Effector memory CD4-positive, alpha-beta T cell (primary cell): ENCODE measurements around the gene CCNF.
"Not testable (repeated sequence)": the region's sequence is repeated elsewhere in the genome, so short reads cannot be mapped to it uniquely, and the experiment has no call there.

Source experiments
- DNase-seq, 3 donors: peaks; one replicate each; pipeline ENCODE4 v3.0.0-alpha.2; 2020
- H3K27ac ChIP-seq: 2 replicates; pipeline ENCODE4 v1.7.0; 2013; ENCODE audit warnings: mild to moderate bottlenecking, low read length, moderate library complexity; ENCODE audit not compliant: insufficient read depth, poor library complexity, severe bottlenecking
- H3K27me3 ChIP-seq: replicated peaks from 2 replicates; pipeline ENCODE4 v1.7.0; 2013; ENCODE audit warnings: mild to moderate bottlenecking, low read length; ENCODE audit not compliant: insufficient read depth, control insufficient read depth, poor library complexity, severe bottlenecking
- H3K36me3 ChIP-seq: 2 replicates; pipeline ENCODE4 v1.7.0; 2013; ENCODE audit warnings: mild to moderate bottlenecking, low read length, moderate library complexity; ENCODE audit not compliant: control insufficient read depth, insufficient read depth
- H3K4me1 ChIP-seq: 2 replicates; pipeline ENCODE4 v1.7.0; 2013; ENCODE audit warnings: low read length, mild to moderate bottlenecking; ENCODE audit not compliant: control insufficient read depth, insufficient read depth, poor library complexity, severe bottlenecking
- H3K4me3 ChIP-seq: 2 replicates; pipeline ENCODE4 v1.7.0; 2013; ENCODE audit warnings: low read length, low read depth, mild to moderate bottlenecking; ENCODE audit not compliant: insufficient read depth, poor library complexity, severe bottlenecking
- H3K9me3 ChIP-seq: 2 replicates; pipeline ENCODE4 v1.7.0; 2013; ENCODE audit warnings: mild to moderate bottlenecking, low read length, moderate library complexity; ENCODE audit not compliant: control insufficient read depth

CCNF gene

GRCh38 chr16:2438121-2438520, 8.9 kb downstream of the CCNF start:
- H3K4me1 ChIP-seq, result no peaks in the 10 kb centered on the region
- no peaks in the 10 kb centered on the region for H3K27me3 ChIP-seq
- DNase-seq, result no peak
- H3K36me3 ChIP-seq, result peaks cover 4% of the 10 kb centered on the region
- H3K9me3 ChIP-seq, result no peaks in the 10 kb centered on the region
- H3K4me3 ChIP-seq, result no peak overlapping the region
- H3K27ac ChIP-seq, result no peak overlapping the region

- H3K4me1 ChIP-seq, result no peaks in the 10 kb centered on the region
- H3K27ac ChIP-seq, result no peak overlapping the region
- DNase-seq, result no peak
- H3K27me3 ChIP-seq, result no peaks in the 10 kb centered on the region
- H3K9me3 ChIP-seq, result no peaks in the 10 kb centered on the region
- no peak overlapping the region for H3K4me3 ChIP-seq
- peaks cover 4% of the 10 kb centered on the region for H3K36me3 ChIP-seq
Measured at GRCh38 chr16:2439598-2439997, 10.4 kb downstream of the CCNF start.

- H3K27ac ChIP-seq, H3K36me3 ChIP-seq, H3K4me1 ChIP-seq, H3K27me3 ChIP-seq, H3K9me3 ChIP-seq, DNase-seq, H3K4me3 ChIP-seq: not testable (repeated sequence)
Measured at GRCh38 chr16:2441143-2441804, 12.0 kb downstream of the CCNF start.

GRCh38 chr16:2443555-2443954, 14.3 kb downstream of the CCNF start:
- peaks cover 12% of the 10 kb centered on the region for H3K36me3 ChIP-seq
- H3K9me3 ChIP-seq, result no peaks in the 10 kb centered on the region
- H3K27me3 ChIP-seq, result no peaks in the 10 kb centered on the region
- no peaks in the 10 kb centered on the region for H3K4me1 ChIP-seq
- no peak overlapping the region for H3K4me3 ChIP-seq
- no peak overlapping the region for H3K27ac ChIP-seq
- no peak for DNase-seq

GRCh38 chr16:2447920-2448583, 18.8 kb downstream of the CCNF start:
- no peak overlapping the region for H3K27ac ChIP-seq
- no peak overlapping the region for H3K4me3 ChIP-seq
- peaks cover 12% of the 10 kb centered on the region for H3K36me3 ChIP-seq
- no peaks in the 10 kb centered on the region for H3K9me3 ChIP-seq
- no peaks in the 10 kb centered on the region for H3K27me3 ChIP-seq
- H3K4me1 ChIP-seq, result no peaks in the 10 kb centered on the region
- DNase-seq, result no peak

- H3K4me3 ChIP-seq, result no peak overlapping the region
- no peak for DNase-seq
- H3K27ac ChIP-seq, result no peak overlapping the region
- H3K27me3 ChIP-seq, result no peaks in the 10 kb centered on the region
- no peaks in the 10 kb centered on the region for H3K4me1 ChIP-seq
- no peaks in the 10 kb centered on the region for H3K9me3 ChIP-seq
- peaks cover 12% of the 10 kb centered on the region for H3K36me3 ChIP-seq
Measured at GRCh38 chr16:2449118-2449517, 19.9 kb downstream of the CCNF start.

DNA sequence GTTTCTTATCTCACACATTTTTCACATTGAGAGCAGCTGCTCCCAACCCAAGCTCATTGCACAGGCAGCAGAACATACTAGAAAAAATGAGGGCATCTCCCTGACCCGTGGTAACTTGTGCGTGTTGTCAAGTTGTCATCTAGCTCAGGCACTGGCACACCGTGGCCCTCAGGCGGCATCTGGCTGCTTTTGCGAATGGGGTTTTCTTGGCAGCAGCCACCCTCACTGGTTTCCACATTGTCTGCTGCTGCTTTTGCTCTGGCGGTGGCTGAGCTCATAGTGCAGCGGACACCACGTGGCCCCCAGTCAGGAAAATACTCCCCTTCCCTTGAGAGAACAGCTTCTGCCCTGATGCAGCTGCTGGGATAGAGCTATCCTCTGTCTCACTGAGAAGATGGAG, 21.3 kb downstream of the CCNF start:
- peaks cover 12% of the 10 kb centered on the region for H3K36me3 ChIP-seq
- DNase-seq, result no peak
- no peak overlapping the region for H3K27ac ChIP-seq
- H3K27me3 ChIP-seq, result no peaks in the 10 kb centered on the region
- H3K4me3 ChIP-seq, result no peak overlapping the region
- no peaks in the 10 kb centered on the region for H3K9me3 ChIP-seq
- no peaks in the 10 kb centered on the region for H3K4me1 ChIP-seq

DNA sequence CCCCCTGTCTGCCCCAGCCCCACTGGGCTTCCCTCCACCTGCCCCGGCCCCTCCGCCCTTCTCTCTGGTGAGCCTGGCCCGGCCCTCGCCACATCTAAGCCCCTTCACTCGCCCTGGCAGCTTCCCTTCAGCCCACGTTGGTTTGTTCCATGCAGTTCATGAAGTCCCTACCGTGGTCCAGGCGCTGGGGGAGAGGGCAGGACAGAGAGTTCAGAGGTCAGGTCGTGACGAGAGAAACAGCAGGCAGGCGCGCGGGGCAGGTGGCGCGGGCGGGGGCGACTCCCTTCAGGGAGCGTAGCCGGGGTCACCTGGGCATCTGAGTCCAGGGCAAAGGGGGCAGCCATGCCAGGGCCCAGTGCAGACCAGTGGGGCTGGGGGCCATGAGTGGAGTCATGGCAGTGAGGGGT, 21.7 kb downstream of the CCNF start:
- no peak overlapping the region for H3K4me3 ChIP-seq
- no peaks in the 10 kb centered on the region for H3K27me3 ChIP-seq
- H3K4me1 ChIP-seq, result no peaks in the 10 kb centered on the region
- no peak overlapping the region for H3K27ac ChIP-seq
- no peak for DNase-seq
- peaks cover 12% of the 10 kb centered on the region for H3K36me3 ChIP-seq
- H3K9me3 ChIP-seq, result no peaks in the 10 kb centered on the region

DNA sequence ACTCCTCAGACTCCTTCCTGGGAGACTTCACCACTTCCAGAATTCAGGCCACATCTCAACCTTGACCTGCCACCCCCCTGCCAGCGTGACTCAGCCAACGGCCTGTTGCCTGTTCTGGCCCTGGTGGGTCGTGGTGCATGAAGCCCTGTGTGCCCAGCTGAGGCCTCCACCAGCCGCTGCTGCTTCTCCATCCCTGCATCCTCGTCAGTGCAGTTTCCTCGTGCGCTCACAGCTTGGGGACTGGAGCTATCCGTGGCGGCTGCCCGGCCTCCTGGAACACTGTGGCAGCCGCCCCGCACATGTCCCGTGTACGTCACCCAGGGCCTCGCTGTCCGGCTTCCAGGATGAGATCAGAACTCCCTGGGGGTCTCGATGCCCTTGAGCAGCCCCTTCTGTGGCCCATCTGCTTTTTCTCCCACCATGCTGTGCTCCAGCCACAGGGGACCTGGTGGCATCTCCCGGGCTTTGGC, 22.6 kb downstream of the CCNF start:
- Histone ChIP-seq H3K36me3 (peaks cover 5% of the 10 kb centered on the region), H3K4me3 (no peak overlapping the region), H3K4me1 (no peaks in the 10 kb centered on the region), H3K9me3 (no peaks in the 10 kb centered on the region), H3K27ac (no peak overlapping the region), H3K27me3 (no peaks in the 10 kb centered on the region)
- no peak for DNase-seq

GRCh38 chr16:2452650-2453049, 23.4 kb downstream of the CCNF start:
- no peaks in the 10 kb centered on the region for H3K4me1 ChIP-seq
- H3K9me3 ChIP-seq, result no peaks in the 10 kb centered on the region
- no peak overlapping the region for H3K27ac ChIP-seq
- no peak for DNase-seq
- no peaks in the 10 kb centered on the region for H3K27me3 ChIP-seq
- no peak overlapping the region for H3K4me3 ChIP-seq
- peaks cover 2% of the 10 kb centered on the region for H3K36me3 ChIP-seq
